ENCODE measurements around the gene AGXT2.

DNA sequence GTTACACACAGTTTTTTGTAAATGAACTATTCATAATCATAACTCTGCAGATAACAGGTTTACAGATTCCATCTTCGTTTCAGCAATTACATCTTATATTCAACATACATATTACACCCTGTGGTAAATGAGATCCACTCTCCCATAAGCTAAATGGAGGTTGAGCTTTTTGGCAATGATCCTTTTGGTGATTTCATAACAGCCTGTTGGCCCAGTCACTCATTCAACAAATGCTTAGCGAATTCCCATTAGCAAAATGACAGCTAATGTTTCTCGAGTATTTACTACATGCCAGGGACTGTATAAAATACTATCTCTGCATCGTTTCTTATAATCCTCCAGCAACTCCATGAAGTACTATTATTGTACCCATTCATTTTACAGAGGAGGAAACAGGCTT lies 25.4 kb upstream of the AGXT2 start:
- TF ChIP-seq, protein P1, sequence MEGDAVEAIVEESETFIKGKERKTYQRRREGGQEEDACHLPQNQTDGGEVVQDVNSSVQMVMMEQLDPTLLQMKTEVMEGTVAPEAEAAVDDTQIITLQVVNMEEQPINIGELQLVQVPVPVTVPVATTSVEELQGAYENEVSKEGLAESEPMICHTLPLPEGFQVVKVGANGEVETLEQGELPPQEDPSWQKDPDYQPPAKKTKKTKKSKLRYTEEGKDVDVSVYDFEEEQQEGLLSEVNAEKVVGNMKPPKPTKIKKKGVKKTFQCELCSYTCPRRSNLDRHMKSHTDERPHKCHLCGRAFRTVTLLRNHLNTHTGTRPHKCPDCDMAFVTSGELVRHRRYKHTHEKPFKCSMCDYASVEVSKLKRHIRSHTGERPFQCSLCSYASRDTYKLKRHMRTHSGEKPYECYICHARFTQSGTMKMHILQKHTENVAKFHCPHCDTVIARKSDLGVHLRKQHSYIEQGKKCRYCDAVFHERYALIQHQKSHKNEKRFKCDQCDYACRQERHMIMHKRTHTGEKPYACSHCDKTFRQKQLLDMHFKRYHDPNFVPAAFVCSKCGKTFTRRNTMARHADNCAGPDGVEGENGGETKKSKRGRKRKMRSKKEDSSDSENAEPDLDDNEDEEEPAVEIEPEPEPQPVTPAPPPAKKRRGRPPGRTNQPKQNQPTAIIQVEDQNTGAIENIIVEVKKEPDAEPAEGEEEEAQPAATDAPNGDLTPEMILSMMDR (IDR thresholded peaks at IDR 0.05; ENCODE audit: low read length): no peak
- no peak for TF ChIP-seq EZH2phosphoT487 (IDR thresholded peaks at IDR 0.05; ENCODE audit: low read length)
- TF ChIP-seq EZH2 (optimal IDR thresholded peaks at IDR 0.05; ENCODE audit: low read depth, low read length): no peak

All from MM.1S (cell line).